ENCODE results near the gene RTF2. TPM values are rescaled to one million over a fixed set of nuclear protein-coding genes. Genes with fewer than 3 reads are reported as not detected.
"Not testable (repeated sequence)": the region's sequence is repeated elsewhere in the genome, so short reads cannot be mapped to it uniquely, and the experiment has no call there.

Gene RTF2
- total and polyA plus RNA-seq, 2 of the 13 experiments (the other 11 are each of a cell fraction or from before 2014, with no cell fraction given), result 81.8 to 142 TPM

DNA sequence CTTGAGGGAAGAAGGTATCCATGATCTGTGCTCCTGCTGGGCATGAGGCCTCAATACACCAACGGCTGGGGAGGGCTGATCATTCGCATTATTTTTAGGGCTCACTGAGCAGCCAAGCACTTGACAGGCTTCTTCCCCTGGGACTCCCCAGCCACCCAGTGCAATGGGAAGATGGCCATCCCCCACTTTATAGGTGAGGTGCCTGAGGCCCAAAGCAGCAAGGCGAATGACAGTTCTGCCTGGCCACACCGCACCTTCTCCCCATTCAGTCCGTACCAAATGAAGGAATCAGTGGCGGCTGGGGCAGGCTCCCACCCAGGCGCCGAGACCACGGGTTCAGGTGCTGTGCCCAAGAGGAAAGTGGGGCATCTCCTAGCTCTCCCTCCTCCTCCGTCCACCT, 51.8 kb downstream of the RTF2 start:
- Histone ChIP-seq H2AFZ (ENCODE audit: low read length) (no peak overlapping the region), H3K4me2 (ENCODE audit: low read depth, low read length) (no peak overlapping the region), H3K79me2 (ENCODE audit: insufficient read depth, low read length) (no peaks in the 10 kb centered on the region), H3K9ac (ENCODE audit: insufficient read depth, low read depth, low read length) (no peak overlapping the region), H3K27me3 (ENCODE audit: control insufficient read depth in 1 of 2, insufficient read depth in 2 of 2, low read length in 2 of 2) (no peaks in the 10 kb centered on the region), H3K4me3 (replicated peaks in 1 of 3; ENCODE audit: insufficient read depth in 1 of 3, low read depth in 2 of 3, low read length in 3 of 3) (no peak overlapping the region), H3K9me3 (ENCODE audit: low read length) (peaks cover 16% of the 10 kb centered on the region; the same call in 1 of the 2 replicates), H3K27ac (ENCODE audit: extremely low read length, insufficient read depth, low read length) (no peak overlapping the region), H3K4me1 (ENCODE audit: insufficient read depth, low read length) (no peaks in the 10 kb centered on the region), H3K36me3 (replicated peaks in 1 of 2; ENCODE audit: control insufficient read depth in 1 of 2, insufficient read depth in 2 of 2, low read length in 2 of 2) (peaks cover 27 to 44% of the 10 kb centered on the region in 2 experiments; a peak in 4 of 5 replicates), H4K20me1 (ENCODE audit: insufficient read depth, low read length) (no peaks in the 10 kb centered on the region)
- no TSS peak for BruUV-seq (replicated peaks)
- FAIRE-seq, result no peak
- CTCF ChIA-PET (ENCODE audit: low intra/inter-chr PET ratio, low total read pairs), result no interaction called here
- in situ Hi-C loops (cut with HindIII; ENCODE audit: extremely low pct_ligation_motif_present, low pct_unique_long_range_greater_than_20kb), result no loop called here
- no peak for DNase-seq (ENCODE audit: low spot score)
- 94% methylated on average over 10 of the region's 10 CpGs for WGBS (ENCODE audit: low lambda C conversion rate)
- POLR2A ChIA-PET, result no interaction called here
- intact Hi-C loops (cut with micrococcal nuclease; ENCODE audit: unreplicated experiment), result no loop called here
- TF ChIP-seq NFYC (CRISPR knock-in tag; IDR thresholded peaks at IDR 0.05) (no peak), RORA (CRISPR knock-in tag; IDR thresholded peaks at IDR 0.05) (no peak), AGO2 (optimal IDR thresholded peaks at IDR 0.05; ENCODE audit: low read depth, low read length) (peak; percentile 48), NCOA2 (CRISPR knock-in tag; IDR thresholded peaks at IDR 0.05) (no peak), POLR2AphosphoS2 (IDR thresholded peaks at IDR 0.05; ENCODE audit: low read depth, low read length) (peak; percentile 36; the same call in 1 of the 2 replicates)
- ATAC-seq, result no peak

DNA sequence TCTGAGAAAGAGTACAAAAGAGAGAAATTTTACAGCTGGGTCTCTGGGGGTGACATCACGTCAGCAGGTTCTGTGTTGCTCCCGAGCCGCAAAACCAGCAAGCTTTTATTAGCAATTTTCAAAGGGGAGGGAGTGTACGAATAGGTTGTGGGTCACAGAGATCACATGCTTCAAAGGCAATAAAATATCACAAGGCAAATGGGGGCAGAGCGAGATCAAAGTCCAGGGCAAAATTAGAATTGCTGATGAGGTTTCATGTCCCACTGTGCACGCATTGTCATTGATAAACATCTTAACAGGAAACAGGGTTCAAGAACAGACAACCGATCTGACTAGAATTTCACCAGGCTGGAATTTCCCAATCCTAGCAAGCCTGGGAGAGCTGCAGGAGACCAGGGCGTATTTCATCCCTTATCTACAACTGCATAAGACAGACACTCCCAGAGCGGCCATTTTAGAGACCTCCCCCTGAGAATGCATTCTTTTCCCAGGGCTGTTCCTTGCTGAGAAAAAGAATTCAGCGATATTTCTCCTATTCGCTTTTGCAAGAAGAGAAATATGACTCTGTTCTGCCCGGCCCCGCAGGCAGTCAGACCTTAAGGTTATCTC, 52.4 kb downstream of the RTF2 start:
- H3K4me2 ChIP-seq (ENCODE audit: low read depth, low read length); H3K9ac ChIP-seq (ENCODE audit: insufficient read depth, low read depth, low read length); in situ Hi-C loops (cut with HindIII; ENCODE audit: extremely low pct_ligation_motif_present, low pct_unique_long_range_greater_than_20kb); H3K4me3 ChIP-seq (replicated peaks in 1 of 3; ENCODE audit: insufficient read depth in 1 of 3, low read depth in 2 of 3, low read length in 3 of 3); H3K27ac ChIP-seq (ENCODE audit: extremely low read length, insufficient read depth, low read length); FAIRE-seq; H2AFZ ChIP-seq (ENCODE audit: low read length); ATAC-seq; intact Hi-C loops (cut with micrococcal nuclease; ENCODE audit: unreplicated experiment); CTCF ChIA-PET (ENCODE audit: low intra/inter-chr PET ratio, low total read pairs); H3K4me1 ChIP-seq (ENCODE audit: insufficient read depth, low read length); POLR2A ChIA-PET; H3K27me3 ChIP-seq (ENCODE audit: control insufficient read depth in 1 of 2, insufficient read depth in 2 of 2, low read length in 2 of 2); H4K20me1 ChIP-seq (ENCODE audit: insufficient read depth, low read length); DNase-seq (ENCODE audit: low spot score); H3K79me2 ChIP-seq (ENCODE audit: insufficient read depth, low read length): not testable (repeated sequence)
- WGBS (ENCODE audit: low lambda C conversion rate), result 94% methylated on average over 13 of the region's 13 CpGs
- Histone ChIP-seq H3K9me3 (ENCODE audit: low read length) (peaks cover 16% of the 10 kb centered on the region; the same call in 1 of the 2 replicates), H3K36me3 (replicated peaks in 1 of 2; ENCODE audit: control insufficient read depth in 1 of 2, insufficient read depth in 2 of 2, low read length in 2 of 2) (peaks cover 25 to 41% of the 10 kb centered on the region in 2 experiments; a peak in 4 of 5 replicates)
- BruUV-seq (replicated peaks), result TSS peak; percentile 21
- TF ChIP-seq SETDB1 (CRISPR knock-in tag; IDR thresholded peaks at IDR 0.05; ENCODE audit: borderline replicate concordance), result peak; percentile 87; the same call in 1 of the 2 replicates
